GM12878 (cell line): Measurements from ENCODE around the gene PTEN.

Experiments used
- ATF3 ChIP-seq: IDR thresholded peaks from 2 replicates; pipeline ENCODE4 v1.6.1; 2011; ENCODE audit warnings: low read depth, mild to moderate bottlenecking, low read length, moderate library complexity, borderline replicate concordance; ENCODE audit errors: extremely low read depth
- CBX5 ChIP-seq: sonication (generic); IDR thresholded peaks from 2 replicates; pipeline ENCODE4 v1.6.1; 2016; ENCODE audit warnings: low read depth, moderate library complexity, mild to moderate bottlenecking, inconsistent platforms
- CTCF ChIP-seq, 3 experiments: IDR thresholded peaks in 2 of 3; conservative IDR thresholded peaks in 1 of 3; 2 replicates each; pipeline ENCODE4 v1.5.1; 2011; ENCODE audit warnings: low read depth in 3 of 3, low read length in 3 of 3, mild to moderate bottlenecking in 3 of 3, control low read depth in 2 of 3, moderate library complexity in 2 of 3, inconsistent platforms in 1 of 3, mixed read lengths in 1 of 3; ENCODE audit not compliant: control insufficient read depth in 2 of 3, insufficient read depth in 1 of 3; ENCODE audit errors: extremely low read depth in 1 of 3
- KAT2A ChIP-seq: conservative IDR thresholded peaks from 2 replicates; pipeline ENCODE4 v1.6.1; 2011; ENCODE audit warnings: low read depth, low read length; ENCODE audit not compliant: control insufficient read depth
- MTA3 ChIP-seq: IDR thresholded peaks from 2 replicates; pipeline ENCODE4 v1.6.1; 2012; ENCODE audit warnings: low read length, inconsistent platforms, borderline replicate concordance
- YY1 ChIP-seq: IDR thresholded peaks from 2 replicates; pipeline ENCODE4 v1.6.1; 2011; ENCODE audit warnings: low read depth, mild to moderate bottlenecking, low read length

- no peak for TF ChIP-seq CTCF (IDR thresholded peaks at IDR 0.05 in 2 of 3, conservative IDR thresholded peaks at IDR 0.05 in 1 of 3; ENCODE audit: control insufficient read depth in 2 of 3, extremely low read depth in 1 of 3, insufficient read depth in 1 of 3, low read depth in 3 of 3, low read length in 3 of 3)
- TF ChIP-seq MTA3 = no peak
- TF ChIP-seq KAT2A = no peak
- TF ChIP-seq YY1 = no peak
- TF ChIP-seq ATF3 = no peak
- no peak for TF ChIP-seq CBX5
These were observed 62.1 kb downstream of the PTEN start for GRCh38 chr10:87925570-87925969.
